SH-SY5Y (cell line): Measurements from ENCODE around the gene PICK1.

Experiments
- GATA2 ChIP-seq: IDR thresholded peaks from 2 replicates; pipeline ENCODE4 v1.6.1; 2011; ENCODE audit warnings: mild to moderate bottlenecking, low read depth, low read length
- GATA3 ChIP-seq: IDR thresholded peaks from 2 replicates; pipeline ENCODE4 v1.6.1; 2011; ENCODE audit warnings: low read depth, mild to moderate bottlenecking, low read length, moderate library complexity

DNA sequence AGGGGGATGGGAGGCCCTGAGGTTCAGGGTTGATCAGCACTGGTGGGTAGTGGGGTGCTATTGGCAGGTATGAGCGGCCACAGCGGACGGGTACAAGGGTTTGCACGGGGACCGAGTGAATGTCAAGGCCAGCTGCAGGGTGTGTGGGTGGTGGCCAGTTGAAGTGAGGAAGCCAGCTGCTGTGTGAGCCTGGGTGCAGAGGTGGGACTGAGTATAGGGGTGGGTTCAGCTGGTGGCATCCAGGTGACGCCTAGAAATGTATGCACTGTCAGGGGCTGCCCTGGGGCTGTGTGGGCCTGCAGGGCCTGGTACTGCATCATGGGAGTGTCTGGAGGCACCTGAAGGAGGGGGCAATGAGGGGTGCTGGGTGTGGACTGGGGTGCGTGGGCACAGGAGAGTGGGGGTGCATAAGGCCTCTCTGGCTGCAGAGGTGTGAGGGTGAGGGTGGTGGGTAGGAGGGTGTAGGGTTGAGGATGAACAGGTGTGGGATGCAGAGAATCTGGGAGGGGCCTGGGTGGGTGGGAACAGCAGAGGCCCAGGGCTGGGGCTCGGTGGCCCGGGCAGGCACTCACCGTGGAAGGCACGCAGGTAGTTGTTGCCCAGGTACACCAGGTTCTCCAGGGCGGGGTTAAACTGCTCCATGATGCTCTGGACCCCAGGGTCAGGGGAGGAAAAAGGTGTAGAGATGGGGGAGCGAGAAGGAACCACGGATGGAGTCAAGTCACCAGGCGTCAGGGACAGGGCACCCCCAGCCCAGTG lies 51.5 kb downstream of the PICK1 start:
- no peak for TF ChIP-seq GATA2
- TF ChIP-seq GATA3, result no peak
